H1 (cell line): ENCODE results near the gene LAMC3. TPM values are rescaled to one million over a fixed set of nuclear protein-coding genes. Genes with fewer than 3 reads are reported as not detected.

Experiments used
- CBX5 ChIP-seq: fragments of 300-800, 300-1000 bp; sonication (generic); IDR thresholded peaks from 2 replicates; pipeline ENCODE4 v1.7.1; 2016; ENCODE audit warnings: antibody characterized with exemption, low read length, low read depth
- PHF8 ChIP-seq: fragments of 200-600 bp; sonication (generic); conservative IDR thresholded peaks from 2 replicates; pipeline ENCODE4 v1.7.1; 2012; ENCODE audit warnings: low read depth, mild to moderate bottlenecking, inconsistent platforms, low read length, moderate library complexity
- SIN3A ChIP-seq, 2 experiments: IDR thresholded peaks in 1 of 2; conservative IDR thresholded peaks in 1 of 2; 2 replicates each; pipeline ENCODE4 v1.6.1; 2011 to 2012; ENCODE audit warnings: low read length in 2 of 2, improper control_type of control experiment in 1 of 2, low read depth in 1 of 2, mild to moderate bottlenecking in 1 of 2
- TBP ChIP-seq: IDR thresholded peaks from 2 replicates; pipeline ENCODE4 v1.6.1; 2011; ENCODE audit warnings: low read depth, low read length, improper control_type of control experiment
- polyA plus RNA-seq, 7 experiments: library from polyadenylated mRNA; depleted of rRNA in 3 of 7; stranded (reverse) in 5 of 7; unstranded in 2 of 7; fragments of >200 nt in 5 of 7; fragments of 200-250 nt in 2 of 7; gene quantifications; 1 replicate in 5 of 7; 2 replicates in 1 of 7; 4 replicates in 1 of 7; pipeline versions ENCODE4 v1.2.1 to v1.2.3, GENCODE V29; 2011 to 2013; ENCODE audit warnings: missing spikeins in 2 of 7, mixed read lengths in 2 of 7
- total RNA-seq: library from RNA; stranded (reverse); fragmentation: NEBNext Ultra II Directional; extraction: Animal tissue kit (Norgen Biotek cat#: 25700); gene quantifications from 2 replicates; pipeline ENCODE4 v1.2.1, GENCODE V29; 2021
- TF ChIP-seq, protein P1 (sequence below): IDR thresholded peaks from 2 replicates; pipeline ENCODE4 v1.6.1; 2012; ENCODE audit warnings: inconsistent platforms
- TF ChIP-seq, protein P2 (sequence below): IDR thresholded peaks from 2 replicates; pipeline ENCODE4 v1.6.1; 2011; ENCODE audit warnings: low read length, improper control_type of control experiment

The LAMC3 gene
- total and polyA plus RNA-seq, 2 of the 8 experiments (the other 6 are each of a cell fraction or from before 2014, with no cell fraction given) = 9.3 to 12.3 TPM

DNA sequence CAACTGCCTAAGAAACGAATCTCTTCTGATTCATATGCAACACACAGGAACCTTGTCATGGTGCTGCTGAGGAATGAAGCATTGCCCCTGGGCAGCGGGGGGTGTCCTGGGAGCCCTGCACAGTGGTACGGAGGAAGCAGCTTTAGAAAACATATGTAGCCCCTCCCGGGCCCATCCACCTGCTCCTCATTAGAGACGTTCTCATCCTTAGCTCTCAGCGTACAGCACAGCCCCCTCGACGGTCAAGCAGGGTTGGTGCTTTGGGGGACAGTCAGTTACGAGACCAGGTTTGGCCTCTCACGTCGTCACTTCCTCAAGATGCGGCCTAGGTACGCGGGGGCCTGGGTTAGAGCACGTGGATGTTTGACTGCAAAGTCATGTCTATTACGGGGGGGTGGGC, 28.4 kb upstream of the LAMC3 start (continued):
- no peak for TF ChIP-seq SIN3A (conservative IDR thresholded peaks at IDR 0.05 in 1 of 2, IDR thresholded peaks at IDR 0.05 in 1 of 2; ENCODE audit: low read depth in 1 of 2, low read length in 2 of 2)
- TF ChIP-seq, protein P1, sequence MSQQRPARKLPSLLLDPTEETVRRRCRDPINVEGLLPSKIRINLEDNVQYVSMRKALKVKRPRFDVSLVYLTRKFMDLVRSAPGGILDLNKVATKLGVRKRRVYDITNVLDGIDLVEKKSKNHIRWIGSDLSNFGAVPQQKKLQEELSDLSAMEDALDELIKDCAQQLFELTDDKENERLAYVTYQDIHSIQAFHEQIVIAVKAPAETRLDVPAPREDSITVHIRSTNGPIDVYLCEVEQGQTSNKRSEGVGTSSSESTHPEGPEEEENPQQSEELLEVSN = no peak
- TF ChIP-seq PHF8 = no peak
- no peak for TF ChIP-seq TBP
- TF ChIP-seq, protein P2, sequence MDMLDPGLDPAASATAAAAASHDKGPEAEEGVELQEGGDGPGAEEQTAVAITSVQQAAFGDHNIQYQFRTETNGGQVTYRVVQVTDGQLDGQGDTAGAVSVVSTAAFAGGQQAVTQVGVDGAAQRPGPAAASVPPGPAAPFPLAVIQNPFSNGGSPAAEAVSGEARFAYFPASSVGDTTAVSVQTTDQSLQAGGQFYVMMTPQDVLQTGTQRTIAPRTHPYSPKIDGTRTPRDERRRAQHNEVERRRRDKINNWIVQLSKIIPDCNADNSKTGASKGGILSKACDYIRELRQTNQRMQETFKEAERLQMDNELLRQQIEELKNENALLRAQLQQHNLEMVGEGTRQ = no peak
- no peak for TF ChIP-seq CBX5
